ENCODE data around the gene KLK13.

KLK13 gene

DNA sequence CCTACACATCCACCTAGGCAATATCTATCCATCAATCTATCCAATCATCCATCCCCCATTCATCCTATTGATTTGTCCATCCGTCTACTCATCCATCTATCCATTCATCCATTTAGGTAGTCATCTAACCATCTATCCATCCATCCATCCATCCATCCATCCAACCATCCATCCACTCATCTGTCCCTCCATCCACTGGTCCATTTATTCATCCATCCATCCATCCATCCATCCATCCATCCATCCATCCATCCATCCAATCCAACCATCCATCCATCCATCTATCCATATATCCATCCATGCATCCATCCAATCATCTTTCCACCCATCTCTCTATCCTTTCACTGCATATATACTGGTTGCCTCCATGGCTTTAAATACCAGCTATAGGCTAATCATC is 3.9 kb downstream of the KLK13 start:
- DNase-seq (ENCODE audit: low spot score), result no peak

DNA sequence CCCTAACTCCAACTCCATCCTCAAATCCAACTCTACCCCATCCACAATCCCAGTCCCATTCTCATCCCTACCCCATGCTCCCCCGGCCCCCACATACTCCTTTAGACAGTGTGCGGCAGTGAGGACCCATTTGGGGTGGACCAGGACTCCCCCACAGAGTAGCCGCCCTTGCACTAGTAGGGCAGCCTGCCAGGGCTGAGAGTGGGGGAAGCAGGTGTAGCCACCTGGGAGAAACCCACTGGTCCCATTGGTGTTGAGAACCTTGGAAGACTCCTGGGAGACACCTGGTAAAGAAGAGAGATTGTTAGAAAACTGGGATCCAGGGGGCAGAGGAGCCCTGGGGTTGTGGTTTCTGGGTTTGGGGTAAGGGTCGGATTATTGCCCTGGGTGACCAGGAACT is 4.6 kb downstream of the KLK13 start:
- DNase-seq (ENCODE audit: low spot score), result no peak

DNA sequence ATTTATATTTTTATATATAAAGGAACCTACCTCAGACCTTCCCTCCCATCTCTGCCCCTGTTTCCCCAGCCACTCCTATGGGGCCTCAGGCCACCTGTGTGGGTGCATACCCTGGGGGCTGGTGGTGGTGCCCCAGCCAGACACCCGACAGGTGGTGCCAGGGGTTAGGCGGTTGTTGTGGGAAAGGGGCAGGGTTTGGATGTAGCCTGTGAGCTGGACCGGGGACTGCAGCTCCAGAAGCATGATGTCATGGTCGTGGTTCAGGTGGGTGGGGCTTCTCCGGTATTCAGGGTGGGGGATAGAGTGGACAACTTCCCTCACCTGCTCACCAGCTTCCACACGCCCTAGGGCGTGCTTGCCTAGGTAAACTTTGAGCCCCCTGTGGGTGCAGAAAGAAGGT is 5.2 kb downstream of the KLK13 start:
- no peak for DNase-seq (ENCODE audit: low spot score)

DNA sequence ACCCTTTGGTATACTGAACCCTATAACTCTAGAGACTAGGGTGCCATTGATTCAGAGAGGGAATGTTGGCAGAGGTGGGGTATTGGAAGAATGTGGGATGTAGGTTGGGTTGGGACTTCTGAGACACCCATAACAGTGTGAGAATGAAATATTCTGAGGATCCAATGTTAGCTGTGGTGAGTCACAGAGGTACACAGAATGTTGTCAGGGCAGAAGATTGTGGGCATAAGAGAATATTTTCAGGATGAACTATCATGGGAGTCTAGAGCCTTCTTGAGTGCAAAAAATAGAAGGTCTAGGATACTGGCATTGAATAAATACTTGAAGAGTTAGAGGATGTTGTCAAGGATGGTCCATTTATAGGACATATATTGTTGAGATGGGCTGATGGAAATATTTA is 9.0 kb downstream of the KLK13 start:
- no peak for DNase-seq (ENCODE audit: low spot score)

DNA sequence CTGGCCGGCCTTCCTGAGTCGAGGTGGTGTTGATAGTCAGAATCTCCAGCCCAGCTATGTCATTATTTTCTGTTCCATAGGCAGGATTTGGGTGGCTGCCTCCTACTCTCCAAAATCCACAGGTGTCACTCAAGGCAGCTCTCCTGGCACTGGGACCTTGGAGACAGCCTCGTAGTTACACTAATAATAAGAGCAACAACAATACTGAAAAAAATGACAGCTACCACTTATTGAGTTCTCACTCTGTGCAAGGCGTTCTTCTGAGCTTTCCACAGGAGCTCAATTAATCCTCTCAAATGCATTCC is 17.9 kb downstream of the KLK13 start:
- DNase-seq (ENCODE audit: low spot score), result no peak

DNA sequence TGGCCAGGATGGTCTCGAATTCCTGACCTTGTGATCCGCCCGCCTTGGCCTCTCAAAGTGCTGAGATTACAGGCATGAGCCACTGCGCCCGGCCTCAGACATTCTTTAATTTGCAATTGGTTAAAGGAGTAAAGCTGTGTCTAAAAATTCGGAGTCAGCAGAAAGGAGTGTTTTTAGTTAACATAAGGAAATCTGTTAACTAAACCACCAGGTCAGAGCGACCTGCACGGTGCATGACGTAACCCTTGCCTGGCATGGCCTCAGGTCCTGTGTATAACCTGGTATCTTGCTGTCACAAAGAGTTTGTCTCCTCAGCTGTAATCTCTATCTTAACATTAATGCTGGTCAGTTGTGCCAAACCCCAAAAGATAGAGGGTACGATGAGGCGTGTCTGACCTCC is 20.6 kb downstream of the KLK13 start:
- no peak for DNase-seq (ENCODE audit: low spot score)

DNA sequence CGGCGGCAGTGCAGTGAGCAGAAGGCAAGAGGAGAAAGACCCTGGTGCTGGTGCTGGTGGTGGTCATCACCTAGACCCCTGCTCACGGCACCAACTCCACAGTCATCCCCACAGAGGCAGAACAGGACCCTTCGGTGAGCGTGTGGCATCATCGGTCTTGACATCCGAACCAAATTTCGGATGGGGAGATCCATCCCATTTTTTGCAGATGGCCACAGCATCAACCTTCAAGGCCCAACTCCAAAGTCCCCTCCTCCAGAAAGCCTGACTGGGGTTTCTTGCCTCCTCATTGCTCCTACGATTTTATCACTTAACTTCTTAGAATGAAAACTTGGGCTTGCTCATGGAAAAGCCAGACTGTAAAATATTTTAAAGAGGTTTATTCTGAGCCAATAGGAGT is 21.4 kb downstream of the KLK13 start:
- DNase-seq (ENCODE audit: low spot score), result no peak

DNA sequence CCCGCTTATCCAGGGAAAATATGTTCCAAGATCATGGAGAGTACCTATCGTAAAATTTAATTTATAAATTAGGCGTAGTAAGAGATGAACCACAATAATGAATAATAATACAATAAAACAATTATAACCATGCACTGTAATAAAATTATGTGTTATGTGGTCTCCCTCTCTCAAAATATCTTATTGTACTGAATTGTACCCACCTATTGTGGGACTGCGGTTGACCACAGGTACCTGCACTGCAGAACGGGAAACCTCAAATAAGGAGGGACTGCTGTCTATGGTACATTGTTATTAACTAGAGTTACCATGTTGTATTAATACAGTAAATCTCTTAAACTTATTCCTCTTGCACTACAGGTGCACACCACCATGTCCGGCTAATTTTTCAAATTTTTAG is 24.7 kb downstream of the KLK13 start:
- no peak for DNase-seq (ENCODE audit: low spot score)

DNA sequence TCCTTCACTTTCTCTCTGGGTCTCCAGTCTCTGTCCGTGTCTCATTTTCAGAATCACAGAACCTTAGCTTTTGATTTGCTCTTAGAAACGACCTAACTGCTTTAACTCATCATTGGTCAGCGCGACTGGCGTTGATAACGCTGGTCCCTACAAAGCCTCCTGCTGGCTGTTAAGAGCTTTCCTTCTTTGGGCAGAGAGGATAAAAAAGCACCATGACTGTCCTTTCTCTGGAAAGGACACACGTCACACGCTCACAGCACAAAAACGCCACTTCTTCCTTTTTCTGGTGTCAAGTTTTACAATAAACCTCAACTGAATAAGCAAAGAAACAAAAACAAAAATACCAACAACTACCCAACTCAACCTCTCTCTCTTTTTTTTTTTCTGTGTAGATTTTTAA is 28.4 kb downstream of the KLK13 start:
- no peak for DNase-seq (ENCODE audit: low spot score)

DNA sequence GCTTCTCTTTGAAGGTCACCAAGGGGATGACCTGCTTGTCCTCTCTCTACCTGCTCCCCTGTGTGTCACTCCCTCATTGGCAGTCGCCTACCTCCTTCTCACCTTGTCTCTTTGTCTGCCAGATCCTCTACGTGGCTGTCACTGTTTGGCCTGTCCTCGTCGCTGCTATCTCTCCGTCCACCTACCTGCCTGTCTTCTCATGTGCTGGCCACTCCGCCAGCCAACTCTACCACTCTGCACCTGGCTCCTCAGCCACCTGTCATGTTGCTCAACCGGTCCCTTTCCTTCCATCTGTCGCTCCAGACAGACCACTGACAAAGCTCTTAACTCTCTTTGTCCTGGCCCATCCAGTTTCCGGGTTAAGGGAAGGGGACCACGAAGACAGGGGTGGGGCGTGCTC is 30.2 kb downstream of the KLK13 start, which contains the start of gene KLK12:
KLK12 (minus strand) TSS at position 299 of the 400 bp plus-strand sequence. CDS start 381 bp downstream, outside the sequence.
- no peak for DNase-seq (ENCODE audit: low spot score)

DNA sequence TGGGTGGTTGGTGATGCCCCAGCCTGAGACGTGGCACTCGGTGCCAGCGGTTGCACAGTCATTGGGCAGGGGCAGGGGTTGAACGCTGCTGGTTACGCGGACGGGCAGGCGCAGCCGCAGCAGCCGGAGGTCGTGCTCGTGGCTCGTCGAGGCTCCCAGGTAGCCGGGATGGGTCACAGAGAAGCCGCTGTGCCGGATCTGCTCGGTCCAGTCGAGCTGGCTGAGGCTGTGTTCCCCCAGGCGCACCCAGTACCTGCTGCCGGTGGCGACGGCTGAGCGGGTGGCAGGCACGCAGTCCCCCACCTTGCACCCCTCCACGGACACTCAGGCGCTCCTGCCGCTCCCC is 33.0 kb downstream of the KLK13 start:
- DNase-seq (ENCODE audit: low spot score), result no peak

DNA sequence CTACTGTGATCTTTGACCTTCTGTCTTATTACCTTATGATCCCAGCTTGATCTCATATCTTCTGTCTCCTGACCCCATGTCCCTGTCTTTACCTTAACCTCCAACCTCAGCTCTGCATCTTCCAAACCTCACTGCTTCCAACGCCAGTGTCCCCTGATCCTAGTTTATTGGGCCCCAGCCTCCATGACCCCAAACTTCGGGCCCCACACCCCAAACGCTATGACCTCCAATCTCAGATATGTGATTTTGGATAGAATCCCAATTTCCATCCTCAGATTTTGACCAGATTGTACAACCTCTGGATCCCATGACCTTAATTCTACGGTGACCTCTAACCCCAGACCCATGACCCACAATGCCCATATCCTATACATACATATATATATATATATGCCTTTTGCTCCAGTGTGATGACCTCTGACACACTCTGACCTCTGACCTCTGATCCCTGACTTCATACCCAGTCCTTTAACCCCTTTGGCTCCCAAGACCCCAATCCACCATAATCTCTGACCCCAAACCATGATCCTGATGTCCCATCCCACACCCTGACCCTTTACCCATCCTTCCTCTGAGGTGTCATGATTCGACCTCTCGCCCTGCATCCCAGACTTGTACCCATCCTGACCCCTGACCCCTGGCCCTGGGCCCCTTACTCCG is 33.5 kb downstream of the KLK13 start:
- no peak for DNase-seq (ENCODE audit: low spot score)

DNA sequence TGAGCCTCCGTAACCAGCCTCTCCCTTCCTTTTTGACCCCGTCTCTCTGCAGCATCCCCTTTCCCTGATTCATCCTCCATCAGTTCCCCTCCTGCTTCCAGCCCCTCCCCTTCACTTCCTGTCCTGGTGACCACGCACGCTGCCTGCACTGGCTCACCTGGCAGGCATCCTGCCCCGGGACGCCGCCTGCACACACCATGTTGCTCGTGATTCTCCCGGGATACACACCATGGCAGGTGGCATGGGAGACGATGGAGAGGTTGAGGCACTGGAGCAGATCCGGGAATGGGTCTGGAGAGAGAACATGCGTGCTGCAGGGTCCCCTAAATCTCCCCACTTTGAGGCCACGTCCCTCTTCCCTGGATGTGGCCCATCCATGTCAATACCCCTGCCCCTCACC is 34.3 kb downstream of the KLK13 start:
- no peak for DNase-seq (ENCODE audit: low spot score)

DNA sequence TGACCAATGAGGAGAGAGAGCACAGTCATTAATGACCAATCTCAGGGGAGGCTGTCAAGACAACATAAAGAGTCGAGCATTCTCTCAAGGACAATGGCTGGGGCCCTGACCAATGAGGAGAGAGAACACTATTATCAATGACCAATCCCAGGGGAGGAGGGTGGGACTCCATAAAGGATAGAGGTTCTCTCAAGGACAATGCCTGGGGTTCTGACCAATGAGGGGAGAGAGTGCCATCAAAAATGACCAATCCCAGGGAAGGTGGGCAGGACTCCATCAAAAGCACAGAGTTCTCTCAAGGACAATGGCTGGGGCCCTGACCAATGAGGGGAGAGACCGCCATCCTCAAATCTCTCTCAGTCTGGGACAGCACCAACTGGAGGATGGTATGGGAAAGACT is 35.2 kb downstream of the KLK13 start:
- DNase-seq (ENCODE audit: low spot score), result no peak

DNA sequence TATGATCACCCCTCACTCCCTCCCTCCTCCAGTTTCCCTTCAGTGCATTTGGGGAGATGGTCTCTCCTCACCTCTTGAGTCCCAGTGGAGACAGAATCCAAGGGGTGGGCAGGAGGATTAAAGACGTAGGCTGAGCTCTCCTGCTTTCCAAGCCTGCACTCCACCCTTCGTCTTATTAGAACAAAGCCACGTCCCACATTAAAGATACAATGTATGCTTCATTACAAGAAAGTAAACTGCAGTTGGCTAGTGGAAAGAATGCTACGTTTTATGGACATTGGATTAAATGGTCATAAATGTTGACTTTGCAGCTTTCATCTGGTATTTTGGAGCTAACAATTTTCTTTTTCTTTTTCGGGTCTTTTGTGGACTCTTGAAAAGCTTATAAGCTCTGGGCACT is 37.0 kb downstream of the KLK13 start:
- no peak for DNase-seq (ENCODE audit: low spot score)

DNA sequence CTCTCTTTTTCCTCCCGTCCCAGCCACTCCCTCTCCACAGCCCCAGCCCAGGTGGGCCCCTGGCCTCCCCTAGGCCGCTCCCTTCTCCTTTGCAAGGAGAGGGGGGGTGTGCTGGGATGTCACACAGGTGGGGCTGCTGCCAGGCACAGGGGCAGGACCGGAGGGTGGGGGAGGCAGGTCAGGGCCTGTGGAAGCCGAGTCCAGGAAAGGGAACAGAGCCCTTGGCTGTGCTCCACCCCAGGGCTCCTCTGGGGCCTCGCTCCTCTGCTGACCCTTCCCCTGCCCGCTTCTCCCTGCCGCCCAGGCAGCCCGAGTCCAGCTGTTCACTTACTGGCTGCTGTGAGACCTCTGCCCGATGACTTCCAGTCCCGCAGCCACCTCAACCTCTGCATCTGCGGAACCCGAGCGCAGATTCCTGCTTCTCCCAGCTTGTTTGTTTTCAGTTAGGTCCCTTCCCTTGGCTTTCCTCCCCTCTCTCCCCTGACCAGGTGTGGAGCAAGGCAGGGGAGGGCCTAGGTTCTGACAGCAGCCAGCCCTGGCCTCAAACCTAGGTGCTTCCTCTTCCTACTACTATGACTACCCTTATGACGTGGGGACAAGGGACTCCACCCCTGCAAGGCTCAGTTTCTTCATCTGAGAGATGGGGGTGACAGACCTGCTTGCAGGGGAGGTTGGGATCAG is 37.6 kb downstream of the KLK13 start:
- DNase-seq (ENCODE audit: low spot score), result no peak

DNA sequence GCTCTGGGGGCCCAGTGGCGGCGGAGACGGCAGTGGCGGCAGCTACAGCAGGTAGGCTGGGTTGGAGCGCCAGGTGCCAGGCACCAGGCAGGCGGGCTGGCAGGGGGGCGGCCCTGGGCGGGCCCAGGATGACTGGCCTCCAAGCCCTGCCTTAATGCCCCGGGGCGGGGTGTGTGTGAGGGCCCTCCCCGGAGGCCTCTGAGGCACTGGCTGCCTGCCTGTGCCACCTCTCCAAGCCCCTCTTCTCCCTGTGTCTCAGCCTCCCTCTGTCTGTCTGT is 38.4 kb downstream of the KLK13 start, which contains the start of gene KLK11:
KLK11 (minus strand) TSS at position 63 of the 278 bp plus-strand sequence. CDS start 985 bp downstream, outside the sequence.
- no peak for DNase-seq (ENCODE audit: low spot score)

DNA sequence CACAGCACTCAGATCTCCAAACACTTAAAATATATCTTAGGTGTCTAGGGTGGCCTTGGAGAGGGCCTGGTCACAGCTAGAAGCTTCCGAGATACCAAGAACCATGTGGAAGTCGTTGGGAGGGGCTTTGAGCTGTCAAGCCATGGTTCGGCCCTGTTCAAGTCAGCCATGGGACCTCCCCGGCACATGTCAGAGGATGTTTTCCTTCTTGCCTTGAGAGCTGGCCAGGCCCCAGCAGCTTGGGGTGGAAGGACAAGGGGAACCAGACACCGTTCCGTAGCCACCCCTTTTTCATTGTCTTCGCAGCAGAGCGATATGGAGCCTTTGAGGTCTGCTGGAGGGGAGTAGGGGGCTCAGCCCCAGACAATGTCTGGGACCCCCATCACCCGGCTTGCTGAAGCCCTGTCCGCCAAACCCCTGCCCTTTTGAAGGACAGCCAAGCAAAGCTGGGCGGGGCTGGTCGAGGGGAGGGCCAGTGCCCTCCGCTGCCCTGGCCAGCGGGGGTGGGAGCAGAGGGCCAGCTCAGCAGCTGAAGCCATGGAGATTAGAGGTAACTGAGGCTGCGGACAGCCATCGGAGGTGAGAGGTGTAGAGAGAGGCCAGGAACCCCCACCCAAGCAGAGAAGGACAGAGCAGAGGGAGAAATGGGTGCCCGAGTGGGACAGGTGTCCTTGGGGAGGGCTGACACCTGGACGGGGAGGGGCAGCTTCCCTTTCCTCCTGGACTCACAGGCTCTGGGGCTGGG is 38.9 kb downstream of the KLK13 start:
- no peak for DNase-seq (ENCODE audit: low spot score)

DNA sequence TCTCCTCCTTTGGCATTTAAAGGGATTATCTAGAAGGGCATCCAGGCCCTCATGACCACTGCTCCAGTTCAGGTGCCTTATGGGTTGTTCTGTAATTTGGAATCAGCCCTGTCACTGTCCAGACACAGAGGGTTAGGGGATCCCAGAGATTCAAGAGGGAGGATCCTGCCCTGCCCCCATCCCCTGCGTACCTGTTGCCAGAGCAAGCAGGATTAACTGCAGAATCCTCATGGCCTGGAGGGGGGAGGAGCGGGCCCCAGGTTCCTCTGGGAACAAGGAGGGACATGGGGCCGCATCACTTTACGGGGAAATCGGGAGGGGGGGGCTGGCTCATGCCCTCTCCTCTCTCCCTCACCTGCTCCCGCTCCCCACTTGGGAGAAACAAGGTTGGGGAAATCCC is 39.5 kb downstream of the KLK13 start:
- no peak for DNase-seq (ENCODE audit: low spot score)

DNA sequence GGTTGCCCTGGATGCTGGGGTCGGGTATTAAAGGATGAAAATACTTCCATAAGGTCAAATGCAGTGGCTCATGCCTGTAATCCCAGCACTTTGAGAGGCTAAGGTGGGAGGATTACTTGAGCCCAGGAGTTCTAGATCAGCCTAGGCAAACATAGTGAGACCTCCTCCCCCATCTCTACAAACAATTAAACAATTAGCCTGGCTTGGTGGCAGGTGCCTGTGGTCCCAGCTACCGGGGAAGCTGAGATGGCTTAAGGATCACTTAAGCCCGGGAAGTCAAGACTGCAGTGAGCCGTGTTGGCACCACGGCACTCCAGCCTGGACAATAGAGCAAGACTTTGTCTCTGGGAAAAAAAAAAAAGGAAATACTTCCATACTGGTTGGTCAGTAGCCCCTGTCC is 40.0 kb downstream of the KLK13 start:
- DNase-seq (ENCODE audit: low spot score), result no peak

DNA sequence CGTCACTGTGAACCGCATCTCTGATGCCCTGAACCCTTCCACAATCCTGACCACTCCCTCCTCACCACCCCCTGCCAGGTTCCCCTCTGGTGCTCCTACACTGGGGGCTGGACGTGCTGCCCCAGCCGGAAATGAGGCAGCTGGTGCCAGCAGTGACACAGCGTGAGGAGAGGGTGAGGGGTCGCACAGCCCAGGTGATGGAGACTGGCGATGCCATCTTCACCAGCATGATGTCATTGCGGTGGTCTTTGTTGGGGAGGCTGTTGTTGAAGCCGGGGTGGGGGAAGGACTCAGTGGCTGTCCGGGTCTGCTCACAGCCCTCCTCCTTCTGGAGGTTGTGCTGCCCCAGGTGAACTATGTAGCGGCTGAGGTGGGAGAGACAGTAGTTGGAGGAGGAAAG is 40.9 kb downstream of the KLK13 start:
- no peak for DNase-seq (ENCODE audit: low spot score)

DNA sequence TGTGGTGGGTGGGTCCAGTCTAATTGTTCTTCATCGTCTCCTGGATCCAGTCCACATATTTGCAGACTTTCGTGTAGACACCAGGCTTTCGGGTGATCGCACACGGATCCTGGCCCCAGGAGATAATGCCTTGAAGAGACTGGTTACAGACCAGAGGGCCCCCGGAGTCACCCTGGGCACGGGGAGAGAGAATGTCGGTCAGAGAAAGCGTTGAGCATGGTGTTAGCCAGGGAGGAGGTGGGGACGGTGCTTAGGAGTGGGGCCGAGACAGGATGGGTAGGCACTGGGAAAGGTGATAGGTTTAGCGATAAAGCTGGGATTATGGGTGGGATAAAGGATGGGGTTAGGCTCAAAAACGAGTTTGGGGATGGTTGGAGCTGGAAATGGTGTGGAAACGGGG is 42.4 kb downstream of the KLK13 start:
- no peak for DNase-seq (ENCODE audit: low spot score)

DNA sequence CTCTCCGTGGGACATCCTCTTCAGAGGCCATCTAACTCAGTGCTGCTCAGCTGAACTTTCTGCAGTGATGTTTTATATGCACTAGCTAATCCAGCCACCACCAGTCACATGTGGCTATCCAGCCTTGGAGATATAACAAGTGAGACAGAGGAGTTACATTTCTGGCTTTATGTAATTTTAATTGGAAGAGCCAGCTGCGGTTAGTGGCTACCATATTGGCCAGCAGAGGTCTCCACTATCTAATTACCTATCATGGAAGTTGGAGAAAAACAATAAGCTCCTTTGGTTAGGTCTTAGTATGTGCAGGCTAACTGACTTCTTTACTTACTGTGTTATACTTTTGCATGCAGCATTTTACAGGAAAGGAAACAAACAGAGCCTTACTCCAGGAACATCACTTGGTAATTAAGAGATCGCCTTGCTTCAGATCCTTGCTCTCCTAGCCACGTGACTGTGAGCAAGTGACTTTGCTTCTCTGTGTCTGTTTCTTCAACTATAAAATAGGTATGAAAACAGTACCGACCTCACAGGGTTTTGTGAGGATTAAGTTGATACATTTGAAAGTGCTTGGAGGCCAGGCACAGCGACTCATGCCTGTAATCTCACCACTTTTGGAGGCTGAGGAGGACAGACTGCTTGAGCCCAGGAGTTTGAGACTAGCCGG is 43.8 kb downstream of the KLK13 start:
- DNase-seq (ENCODE audit: low spot score), result peak; percentile 61

Data from LoVo (cell line).